Measurements from ENCODE around the gene FZD10. TPM values are rescaled to one million over a fixed set of nuclear protein-coding genes. Genes with fewer than 3 reads are reported as not detected.

The FZD10 gene
- total RNA-seq, 1 experiment from 2014 or later: not detected

- no peak for DNase-seq (ENCODE audit: low read depth)
These were observed 7.8 kb upstream of the FZD10 start for GRCh38 chr12:130154276-130155070.

- no peak for DNase-seq (ENCODE audit: low read depth)
These were observed 6.7 kb upstream of the FZD10 start for GRCh38 chr12:130155416-130156073.

- no peak for DNase-seq (ENCODE audit: low read depth)
These were observed 5.5 kb upstream of the FZD10 start for GRCh38 chr12:130156652-130157275.

- no peak for DNase-seq (ENCODE audit: low read depth)
These were observed 4.1 kb upstream of the FZD10 start for GRCh38 chr12:130157998-130158753.

- DNase-seq (ENCODE audit: low read depth): no peak
These were observed 3.6 kb upstream of the FZD10 start for GRCh38 chr12:130158754-130159059.

- no peak for DNase-seq (ENCODE audit: low read depth)
These were observed 2.0 kb upstream of the FZD10 start for GRCh38 chr12:130160306-130160705.

GRCh38 chr12:130160711-130161231, 1.5 kb upstream of the FZD10 start:
- DNase-seq (ENCODE audit: low read depth): no peak

- DNase-seq (ENCODE audit: low read depth): no peak
These were observed 712 bp upstream of the FZD10 start for GRCh38 chr12:130161261-130162243.

- DNase-seq (ENCODE audit: low read depth): no peak
These were observed 639 bp downstream of the FZD10 start for GRCh38 chr12:130162745-130163460.

GRCh38 chr12:130163461-130164215, 1.4 kb downstream of the FZD10 start:
- DNase-seq (ENCODE audit: low read depth): no peak

- no peak for DNase-seq (ENCODE audit: low read depth)
These were observed 1.9 kb downstream of the FZD10 start for GRCh38 chr12:130164216-130164542.

- no peak for DNase-seq (ENCODE audit: low read depth)
These were observed 2.7 kb downstream of the FZD10 start for GRCh38 chr12:130164936-130165335.

GRCh38 chr12:130166306-130166705, 4.0 kb downstream of the FZD10 start:
- DNase-seq (ENCODE audit: low read depth): no peak

- no peak for DNase-seq (ENCODE audit: low read depth)
These were observed 5.3 kb downstream of the FZD10 start for GRCh38 chr12:130167537-130167936.

- no peak for DNase-seq (ENCODE audit: low read depth)
These were observed 7.0 kb downstream of the FZD10 start for GRCh38 chr12:130169256-130169655.

GRCh38 chr12:130169924-130170323, 7.7 kb downstream of the FZD10 start:
- DNase-seq (ENCODE audit: low read depth): no peak

GRCh38 chr12:130170611-130171010, 8.3 kb downstream of the FZD10 start:
- no peak for DNase-seq (ENCODE audit: low read depth)

GRCh38 chr12:130177635-130178242, 15.5 kb downstream of the FZD10 start:
- DNase-seq (ENCODE audit: low read depth): no peak

- no peak for DNase-seq (ENCODE audit: low read depth)
These were observed 16.0 kb downstream of the FZD10 start for GRCh38 chr12:130178282-130178681.
